HG02870 (cell line): ENCODE data around the gene AGBL5.
"Not testable (repeated sequence)": the region's sequence is repeated elsewhere in the genome, so short reads cannot be mapped to it uniquely, and the experiment has no call there.

Experiments used
- ATAC-seq: cut with Tn5 transposase; IDR thresholded peaks from one replicate; pipeline ENCODE4 v1.9.1; 2021; ENCODE audit warnings: mild to moderate bottlenecking, moderate library complexity; ENCODE audit not compliant: unreplicated experiment

Gene AGBL5

GRCh38 chr2:27115519-27115918 lies 64.1 kb downstream of the AGBL5 start:
- no peak for ATAC-seq

- ATAC-seq, result no peak
Measured at GRCh38 chr2:27117995-27118524, 66.6 kb downstream of the AGBL5 start.

- ATAC-seq, result no peak
Measured at GRCh38 chr2:27118525-27119329, 67.3 kb downstream of the AGBL5 start, which contains the start of gene CGREF1. CGREF1 (minus strand) TSS chr2:27119128; CDS start chr2:27104366, 14,762 bp downstream.

GRCh38 chr2:27119330-27119670 lies 67.8 kb downstream of the AGBL5 start:
- not testable (repeated sequence) for ATAC-seq
